ENCODE data around the gene NRXN2.
"Not testable (repeated sequence)": the region's sequence is repeated elsewhere in the genome, so short reads cannot be mapped to it uniquely, and the experiment has no call there.

Gene NRXN2

DNA sequence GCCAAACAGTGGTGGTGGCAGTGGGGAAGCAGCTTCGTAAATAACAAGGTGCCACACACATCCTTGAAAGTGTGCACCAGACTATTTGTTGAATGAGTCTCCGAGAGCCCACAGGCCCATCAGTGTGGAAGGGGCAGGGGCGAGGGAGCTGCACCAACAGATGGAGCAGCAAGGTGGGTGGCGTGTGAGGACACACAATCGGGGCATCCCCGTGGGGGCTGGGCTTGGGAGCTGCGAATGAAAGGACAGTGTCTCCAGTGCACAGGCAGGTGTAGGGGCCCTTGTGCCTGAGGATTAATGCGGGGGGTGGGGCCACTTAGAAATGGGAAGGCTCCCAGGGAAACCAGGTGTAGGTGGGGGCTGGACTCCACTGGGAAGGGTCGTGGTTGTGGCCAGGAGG lies 2.8 kb downstream of the NRXN2 start:
- DNase-seq, result no peak

- DNase-seq, result no peak
Measured at GRCh38 chr11:64719406-64719805, 3.6 kb downstream of the NRXN2 start.

GRCh38 chr11:64718780-64719124 lies 4.2 kb downstream of the NRXN2 start:
- no peak for DNase-seq

- no peak for DNase-seq
Measured at GRCh38 chr11:64718084-64718779, 4.8 kb downstream of the NRXN2 start.

DNA sequence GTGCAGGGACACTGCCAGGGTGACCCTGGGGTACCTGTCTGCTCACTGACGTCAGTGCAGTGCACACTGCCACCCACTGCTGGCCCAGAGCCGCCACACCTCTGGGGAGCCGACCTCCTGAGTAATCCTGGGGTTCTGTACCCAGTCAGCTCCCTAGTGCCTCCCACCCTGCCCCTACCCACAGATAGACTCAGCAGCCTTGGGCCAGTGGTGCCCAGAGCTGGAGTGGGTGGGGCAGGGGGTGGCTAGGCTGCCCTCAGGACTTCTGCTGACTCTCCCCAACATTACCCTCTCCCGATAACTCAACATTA lies 5.8 kb downstream of the NRXN2 start:
- DNase-seq, result no peak

DNA sequence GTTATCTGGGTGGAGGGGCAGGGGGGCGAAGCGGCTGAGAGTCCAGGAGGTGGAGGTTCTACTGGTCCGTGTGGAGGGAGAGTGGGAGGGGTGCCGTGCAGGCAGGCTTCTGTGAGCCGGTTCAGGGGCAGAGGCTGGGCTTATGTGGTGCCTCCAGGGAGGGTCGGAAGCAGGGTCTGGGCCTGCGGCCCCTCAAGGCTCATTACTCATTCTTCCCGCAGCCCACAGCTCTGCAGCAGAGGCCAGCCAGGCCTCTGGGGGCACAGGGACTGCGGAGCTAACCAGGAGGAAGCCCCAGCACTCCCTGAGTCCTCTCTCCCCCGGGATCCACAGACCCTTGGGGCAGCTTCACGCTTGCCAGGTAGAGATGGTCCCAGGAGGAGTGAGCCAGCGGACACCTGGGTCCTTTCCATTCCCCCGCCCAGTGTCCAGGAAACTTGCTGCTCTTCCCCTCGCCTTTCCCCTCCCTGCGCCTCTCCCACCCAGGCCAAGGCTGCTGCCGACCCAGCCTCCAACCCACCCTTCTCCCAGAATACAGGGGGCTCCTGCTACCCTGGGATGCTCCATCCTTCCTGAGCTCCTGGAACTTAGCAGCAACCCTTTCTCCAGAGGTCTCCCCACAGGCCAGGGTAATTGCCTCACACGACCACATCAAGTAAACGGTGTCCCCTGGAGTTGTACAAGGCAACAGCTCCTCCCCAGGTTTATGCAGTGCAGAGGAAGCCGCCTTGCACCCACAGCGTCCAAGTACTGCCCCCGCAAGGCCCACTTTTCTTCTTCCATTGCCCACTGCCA lies 6.3 kb downstream of the NRXN2 start:
- DNase-seq, result no peak

GRCh38 chr11:64715756-64716472 lies 7.1 kb downstream of the NRXN2 start:
- no peak for DNase-seq

DNA sequence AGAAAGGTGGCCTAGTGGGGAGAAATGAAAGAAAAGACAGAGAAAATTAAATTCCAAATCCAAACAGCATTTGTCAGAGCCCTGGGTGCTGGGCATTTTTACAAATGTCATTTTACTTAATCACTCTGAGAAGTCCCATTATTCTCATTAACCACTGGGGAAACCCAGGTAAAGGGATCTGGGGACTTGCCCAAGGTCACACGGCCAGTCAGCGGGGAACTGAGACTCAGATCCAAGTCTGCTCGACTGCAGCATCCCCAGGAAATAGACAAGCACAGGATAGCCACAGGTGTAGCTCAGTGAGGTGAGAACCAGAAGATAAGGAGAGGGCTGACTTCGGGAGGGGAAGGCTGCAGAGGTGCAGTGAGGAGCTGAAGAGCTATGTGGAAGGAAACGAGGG lies 7.9 kb downstream of the NRXN2 start:
- DNase-seq, result no peak

- DNase-seq, result no peak
Measured at GRCh38 chr11:64714666-64715065, 8.3 kb downstream of the NRXN2 start.

DNA sequence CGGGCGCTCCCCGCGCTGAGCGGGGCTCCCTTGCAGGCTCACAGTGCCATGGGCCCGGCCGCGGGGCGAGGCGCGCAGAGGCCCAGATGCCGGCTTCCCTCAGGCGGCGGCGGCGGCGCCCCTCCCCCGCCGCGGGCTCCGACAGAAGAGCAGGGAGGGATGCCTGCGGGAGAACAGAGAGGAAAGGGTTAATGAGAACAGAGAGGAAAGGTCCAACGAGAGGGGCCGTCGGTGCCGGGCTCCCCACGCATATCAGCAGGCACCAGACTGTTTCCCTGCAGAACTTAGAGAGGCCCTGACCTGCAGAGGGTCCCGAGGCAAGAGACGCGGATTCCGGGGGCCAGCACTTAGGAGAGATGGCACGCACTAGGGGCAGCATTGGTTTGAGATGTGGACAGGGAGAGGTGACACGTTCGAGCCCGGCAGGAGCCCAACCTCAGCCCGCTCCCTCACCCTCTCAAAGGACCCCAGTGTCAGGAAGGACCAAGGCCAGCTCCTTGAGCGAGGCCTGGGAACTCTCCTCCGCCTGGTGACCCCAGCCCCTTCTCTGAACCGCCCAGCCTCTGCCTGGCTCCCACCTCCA lies 9.1 kb downstream of the NRXN2 start:
- DNase-seq, result no peak

- DNase-seq, result no peak
Measured at GRCh38 chr11:64713016-64713707, 9.8 kb downstream of the NRXN2 start.

DNA sequence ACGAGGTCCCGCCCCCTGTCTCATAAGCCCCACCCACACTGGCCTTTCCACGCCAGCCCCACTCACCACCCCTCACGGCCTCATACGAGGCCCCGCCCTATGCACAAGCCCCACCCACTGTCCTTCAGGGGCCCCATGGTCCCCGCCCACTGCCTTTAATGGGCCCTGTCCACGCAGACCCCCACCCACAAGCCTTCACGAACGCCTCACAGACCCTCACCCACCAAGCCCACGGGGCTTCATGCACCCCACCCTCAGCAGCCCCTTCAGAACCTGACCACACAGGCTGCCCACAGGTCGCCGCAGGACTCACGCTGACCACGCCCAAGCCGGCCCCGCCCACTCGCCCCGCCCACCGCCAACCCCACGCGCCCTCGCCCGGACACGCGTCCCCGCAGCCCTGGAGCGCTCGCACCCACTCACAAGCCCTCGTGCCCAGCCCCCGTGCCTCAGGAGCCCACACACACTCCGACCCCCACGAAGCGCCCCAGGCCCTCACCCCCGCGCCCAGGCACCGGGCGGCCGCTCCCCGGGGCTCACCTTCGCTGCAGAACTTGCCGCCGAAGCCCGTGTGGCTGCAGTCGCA lies 10.5 kb downstream of the NRXN2 start:
- DNase-seq, result no peak

- DNase-seq, result no peak
Measured at GRCh38 chr11:64711956-64712362, 11.0 kb downstream of the NRXN2 start.

GRCh38 chr11:64711138-64711955 lies 11.7 kb downstream of the NRXN2 start:
- no peak for DNase-seq

DNA sequence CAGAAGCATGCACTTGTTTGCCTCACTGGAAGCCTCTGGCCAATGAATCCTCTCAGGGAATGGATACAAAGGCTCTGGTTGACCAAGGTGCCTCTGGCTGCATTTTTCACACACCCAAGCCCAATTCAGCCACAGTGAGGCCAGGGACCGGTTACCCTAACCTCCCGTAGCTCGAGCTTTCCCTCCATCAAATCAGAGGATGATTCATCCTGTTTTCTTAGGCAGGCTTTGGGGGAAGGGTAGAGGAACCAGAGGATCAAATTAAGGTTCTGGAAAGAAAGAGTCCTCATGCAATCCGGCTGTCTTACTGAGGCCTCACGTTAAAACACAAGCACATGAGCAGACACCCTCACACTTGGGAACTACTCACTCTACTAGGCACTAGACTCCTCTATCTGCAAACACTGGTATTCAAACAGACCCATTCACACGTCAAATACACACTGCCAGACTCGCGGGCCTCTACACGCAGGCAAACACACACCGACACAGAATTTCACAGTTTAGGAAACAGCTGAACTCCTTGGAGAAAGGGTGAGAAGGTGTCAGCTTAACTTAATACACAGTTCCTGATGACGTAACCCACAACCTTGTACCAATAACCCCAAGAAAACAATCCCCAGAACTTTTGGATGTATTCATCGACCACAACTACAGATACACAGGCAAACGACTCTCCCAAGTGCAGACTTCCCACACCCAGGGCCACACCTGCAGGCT lies 12.4 kb downstream of the NRXN2 start:
- no peak for DNase-seq

DNA sequence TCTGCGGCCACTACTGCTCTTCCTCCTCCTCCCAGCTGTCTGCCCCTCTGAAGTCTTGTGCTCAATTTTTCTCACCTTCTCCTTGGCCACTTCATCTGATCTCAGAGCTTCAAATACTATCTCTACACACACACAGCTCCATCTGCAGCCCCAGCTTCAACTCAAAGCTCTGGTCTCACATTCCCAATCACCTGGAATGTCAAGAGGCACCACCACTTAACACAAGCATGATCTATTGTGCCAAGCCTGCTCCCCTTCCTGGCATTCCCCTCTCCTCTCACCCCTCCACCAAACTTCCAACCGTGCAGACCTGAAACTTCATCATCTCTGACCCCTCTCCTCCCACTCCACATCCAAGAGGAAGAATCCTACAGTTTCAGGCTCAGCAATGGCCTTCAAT lies 17.5 kb downstream of the NRXN2 start:
- DNase-seq, result no peak

DNA sequence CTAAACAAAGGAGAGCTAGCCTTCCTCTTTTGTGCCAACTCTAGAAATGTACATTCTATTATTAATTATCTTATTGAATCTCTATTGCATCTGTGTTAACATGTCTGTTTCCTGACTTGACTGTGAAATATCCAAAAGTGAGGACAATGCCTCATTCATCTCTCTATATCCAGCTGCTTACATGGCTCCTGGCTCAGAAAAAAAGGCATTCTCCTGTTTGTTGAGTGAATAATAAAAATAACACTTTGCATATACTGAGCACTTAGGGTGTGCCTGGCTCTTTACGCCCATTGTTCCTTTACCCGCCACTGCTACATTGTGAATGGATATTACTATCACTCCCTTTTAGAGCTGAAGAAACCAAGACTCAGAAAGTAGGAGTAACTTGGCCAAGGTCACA lies 19.9 kb downstream of the NRXN2 start:
- DNase-seq, result no peak

DNA sequence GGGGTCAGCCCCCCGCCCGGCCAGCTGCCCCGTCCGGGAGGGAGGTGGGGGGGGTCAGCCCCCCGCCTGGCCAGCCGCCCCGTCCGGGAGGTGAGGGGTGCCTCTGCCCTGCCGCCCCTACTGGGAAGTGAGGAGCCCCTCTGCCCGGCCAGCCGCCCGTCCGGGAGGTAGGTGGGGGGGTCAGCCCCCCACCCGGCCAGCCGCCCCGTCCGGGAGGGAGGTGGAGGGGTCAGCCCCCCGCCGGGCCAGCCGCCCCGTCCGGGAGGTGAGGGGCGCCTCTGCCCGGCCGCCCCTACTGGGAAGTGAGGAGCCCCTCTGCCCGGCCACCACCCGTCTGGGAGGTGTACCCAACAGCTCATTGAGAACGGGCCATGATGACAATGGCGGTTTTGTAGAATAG lies 21.0 kb downstream of the NRXN2 start:
- DNase-seq, result not testable (repeated sequence)

DNA sequence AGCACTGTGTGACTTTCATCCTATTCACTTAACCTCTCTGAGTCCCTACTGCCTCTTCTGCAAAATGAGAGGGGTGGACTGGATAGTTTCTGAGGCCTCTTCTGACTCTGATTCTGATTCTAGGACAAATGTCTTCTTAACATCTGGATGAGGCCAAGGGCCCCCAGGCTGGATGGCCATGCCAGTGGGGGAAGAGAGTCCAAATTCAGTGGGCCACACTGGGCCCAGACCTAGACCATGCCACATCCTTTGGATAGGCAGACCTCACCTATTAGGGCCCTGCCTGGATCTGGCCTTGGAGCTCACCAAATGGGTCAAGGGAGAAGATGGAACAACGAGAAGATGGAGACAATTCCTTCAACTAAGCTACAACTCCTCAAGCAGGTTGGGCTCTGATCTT lies 24.6 kb downstream of the NRXN2 start:
- no peak for DNase-seq

- no peak for DNase-seq
Measured at GRCh38 chr11:64697663-64698375, 25.2 kb downstream of the NRXN2 start.

Measured in effector CD8-positive, alpha-beta T cell (primary cell).